GM12878 (cell line): ENCODE results near the gene MPHOSPH9. TPM values are rescaled to one million over a fixed set of nuclear protein-coding genes. Genes with fewer than 3 reads are reported as not detected.

ENCODE experiments used
- ATAC-seq: fragments of 200-7000 bp; cut with Tn5 transposase; 3 replicates; pipeline ENCODE4 v1.9.1; 2020; ENCODE audit warnings: mild to moderate bottlenecking, moderate library complexity
- BruUV-seq: library from RNA; stranded (reverse); fragments of 400-500 nt; replicated peaks from 2 replicates; lab custom pipeline; 2021; lab: Mats Ljungman, UMichigan
- CTCF ChIA-PET: fragments of 300-600 bp; sonication (Branson Sonifier 250); formaldehyde crosslinking; extraction: SDS; loops from one replicate; lab custom pipeline; 2021; ENCODE audit warnings: inconsistent platforms; lab: Yijun Ruan, JAX
- POLR2A ChIA-PET: fragments of 350-600 bp; formaldehyde crosslinking; extraction: SDS; loops from one replicate; lab custom pipeline; 2021; ENCODE audit warnings: inconsistent platforms; lab: Charles Lee
- RAD21 ChIA-PET: fragments of 300-600 bp; sonication (Branson Sonifier 250); formaldehyde crosslinking; loops from one replicate; lab custom pipeline; 2023; ENCODE audit warnings: antibody characterized with exemption; ENCODE audit not compliant: unreplicated experiment; lab: Charles Lee
- SMC1A ChIA-PET: fragments of 300-600 bp; sonication (Branson Sonifier 250); formaldehyde crosslinking; loops from one replicate; lab custom pipeline; 2023; ENCODE audit not compliant: unreplicated experiment, uncharacterized antibody; lab: Charles Lee
- DNase-seq: peaks from one replicate; pipeline ENCODE4 v3.0.0-alpha.2; 2011; ENCODE audit warnings: low read depth, low spot score
- FAIRE-seq: peaks from 3 replicates; lab custom pipeline; 2011; peaks lifted over from hg19 to GRCh38; lab: Jason Lieb, UNC
- H2AFZ ChIP-seq: 2 replicates; pipeline ENCODE4 v1.6.0; 2011; ENCODE audit warnings: low read depth, low read length, control low read depth; ENCODE audit not compliant: control insufficient read depth
- H3K27ac ChIP-seq: 2 replicates; pipeline ENCODE4 v1.5.1; 2011; ENCODE audit warnings: control low read depth; ENCODE audit not compliant: control insufficient read depth, insufficient read depth
- H3K27me3 ChIP-seq, 2 experiments: replicated peaks in 1 of 2; 2 replicates each; pipeline versions ENCODE4 v1.6.0 to v1.6.1; 2011; ENCODE audit warnings: low read length in 1 of 2; ENCODE audit not compliant: control insufficient read depth in 2 of 2, insufficient read depth in 2 of 2
- H3K36me3 ChIP-seq, 2 experiments: 2 replicates each; pipeline ENCODE4 v1.5.1; 2011; ENCODE audit warnings: low read length in 1 of 2; ENCODE audit not compliant: control insufficient read depth in 2 of 2, insufficient read depth in 2 of 2
- H3K4me1 ChIP-seq: 2 replicates; pipeline ENCODE4 v1.6.1; 2011; ENCODE audit warnings: mild to moderate bottlenecking, low read length, moderate library complexity, mixed read lengths; ENCODE audit not compliant: control insufficient read depth, insufficient read depth
- H3K4me2 ChIP-seq: 2 replicates; pipeline ENCODE4 v1.6.0; 2011; ENCODE audit warnings: control low read depth; ENCODE audit not compliant: control insufficient read depth, insufficient read depth
- H3K4me3 ChIP-seq: fragments of 200-600 bp; sonication (generic); 2 replicates; pipeline ENCODE4 v1.5.1; 2016
- H3K79me2 ChIP-seq: 2 replicates; pipeline ENCODE4 v1.6.0; 2011; ENCODE audit warnings: low read length; ENCODE audit not compliant: control insufficient read depth, insufficient read depth
- H3K9ac ChIP-seq: 2 replicates; pipeline ENCODE4 v1.8.0; 2011; ENCODE audit warnings: low read length, control low read depth, mixed read lengths; ENCODE audit not compliant: control insufficient read depth, insufficient read depth
- H3K9me3 ChIP-seq: replicated peaks from 3 replicates; pipeline ENCODE4 v1.5.1; 2011; ENCODE audit warnings: mild to moderate bottlenecking, low read length; ENCODE audit not compliant: control insufficient read depth, insufficient read depth
- H4K20me1 ChIP-seq: 2 replicates; pipeline ENCODE4 v1.6.0; 2011; ENCODE audit not compliant: control insufficient read depth, insufficient read depth
- CREM ChIP-seq: IDR thresholded peaks from 2 replicates; pipeline ENCODE4 v1.6.1; 2014; ENCODE audit warnings: antibody characterized with exemption, low read depth
- ETV6 ChIP-seq, 2 experiments: fragments of 450-650 bp in 1 of 2; IDR thresholded peaks in 1 of 2; conservative IDR thresholded peaks in 1 of 2; 2 replicates each; pipeline ENCODE4 v1.6.1; 2014; ENCODE audit warnings: antibody characterized with exemption in 1 of 2, borderline replicate concordance in 1 of 2, low read depth in 1 of 2, mild to moderate bottlenecking in 1 of 2, moderate library complexity in 1 of 2
- MEF2A ChIP-seq: IDR thresholded peaks from 2 replicates; pipeline ENCODE4 v1.6.1; 2011; ENCODE audit warnings: low read depth, mild to moderate bottlenecking, low read length, moderate library complexity; ENCODE audit not compliant: insufficient read depth
- MYC ChIP-seq: IDR thresholded peaks from 2 replicates; pipeline ENCODE4 v1.6.1; 2011; ENCODE audit warnings: mild to moderate bottlenecking, low read length, moderate library complexity, inconsistent platforms; ENCODE audit not compliant: insufficient read depth, insufficient replicate concordance, insufficient read length, severe bottlenecking
- SREBF2 ChIP-seq: IDR thresholded peaks from 2 replicates; pipeline ENCODE4 v1.6.1; 2012; ENCODE audit warnings: mild to moderate bottlenecking, low read length
- TAF1 ChIP-seq: IDR thresholded peaks from 2 replicates; pipeline ENCODE4 v1.6.1; 2011; ENCODE audit warnings: mild to moderate bottlenecking, low read depth, low read length, borderline replicate concordance
- ZNF384 ChIP-seq: IDR thresholded peaks from 2 replicates; pipeline ENCODE4 v1.6.1; 2012; ENCODE audit warnings: low read depth, mild to moderate bottlenecking, low read length, improper control_type of control experiment, borderline replicate concordance
- ZNF622 ChIP-seq: fragments of 450-650 bp; IDR thresholded peaks from 2 replicates; pipeline ENCODE4 v1.6.1; 2017; ENCODE audit warnings: mild to moderate bottlenecking, inconsistent platforms
- WGBS: methylation state at CpG from one replicate; pipeline ENCODE4 v1.1.6; 2016; ENCODE audit warnings: low lambda C conversion rate; ENCODE audit not compliant: insufficient replicate concordance, insufficient coverage; ENCODE audit errors: missing lambda C conversion rate; 5-methylcytosine and 5-hydroxymethylcytosine counted together
- in situ Hi-C: fragments of 300-500 bp; cut with MboI; formaldehyde crosslinking; loops from 9 replicates; pipeline ENCODE4 v1.14.3; 2018; ENCODE audit warnings: mixed read lengths
- intact Hi-C: fragments of 100-400 bp; cut with micrococcal nuclease; formaldehyde crosslinking; loops from one replicate; pipeline ENCODE4 v1.14.2; 2022; ENCODE audit not compliant: unreplicated experiment
- polyA plus RNA-seq, 11 experiments: library from polyadenylated mRNA; depleted of rRNA in 4 of 11; unstranded in 6 of 11; stranded (reverse) in 5 of 11; fragments of >200 nt; fragmentation: Nextera tagmentation in 4 of 11; fragmentation: Illumina TruSeq in 1 of 11; extraction: Ambion mirVana in 4 of 11; extraction: Trizol in 1 of 11; gene quantifications; 1 replicate in 1 of 11; 2 replicates in 10 of 11; pipeline versions ENCODE4 v1.2.1 to v1.2.3, GENCODE V29; 2011 to 2016; ENCODE audit warnings: inconsistent platforms in 2 of 11, missing spikeins in 2 of 11, low read depth in 1 of 11
- total RNA-seq, 4 experiments: library from RNA; depleted of rRNA in 3 of 4; stranded (reverse); fragments of >200 nt in 3 of 4; fragmentation: Illumina TruSeq in 1 of 4; extraction: Trizol in 1 of 4; gene quantifications; 2 replicates each; pipeline versions ENCODE4 v1.2.1 to v1.2.3, GENCODE V29; 2013 to 2021
- TF ChIP-seq, protein P1 (sequence below): IDR thresholded peaks from 2 replicates; pipeline ENCODE4 v1.6.1; 2011; ENCODE audit warnings: low read depth, mild to moderate bottlenecking, low read length, moderate library complexity, borderline replicate concordance; ENCODE audit errors: extremely low read depth

MPHOSPH9 gene
- total and polyA plus RNA-seq, 10 of the 15 experiments (the other 5 are each of a cell fraction or from before 2014, with no cell fraction given): 11.5 to 72.2 (median 45.7) TPM

DNA sequence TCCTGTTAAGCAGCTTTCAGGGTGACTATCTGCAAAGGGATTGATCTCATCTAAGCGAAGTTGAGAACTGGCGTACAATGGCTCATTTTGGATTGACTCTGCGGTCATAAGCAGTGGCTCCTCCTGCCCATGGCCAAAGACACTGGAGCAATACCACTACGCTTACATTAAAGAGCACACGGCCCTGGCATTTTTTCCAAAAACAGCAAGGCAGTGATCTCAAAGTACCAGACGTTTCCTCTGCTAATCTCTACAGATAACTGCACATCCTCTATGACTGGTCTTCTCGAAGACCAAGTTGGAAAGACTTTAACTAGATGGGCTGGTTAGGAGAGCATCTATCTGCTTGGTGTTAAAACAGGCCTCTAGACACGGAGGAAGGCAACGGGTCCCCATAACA is 84.7 kb downstream of the MPHOSPH9 start:
- no peaks in the 10 kb centered on the region for H4K20me1 ChIP-seq
- DNase-seq (no peak), FAIRE-seq (no peak), ATAC-seq (no peak)
- no TSS peak for BruUV-seq
- WGBS: 60% methylated on average over 9 of the region's 9 CpGs
- ChIA-PET CTCF (interaction anchor here (1.2 kb wide), 1 partner anchor 104 kb away, joined by 3 read pairs; no protein-coding TSS in a partner anchor), SMC1A (no interaction called here), POLR2A (no interaction called here), RAD21 (interaction anchor here (1.6 kb wide), 1 partner anchor 104 kb away, joined by 3 read pairs; no protein-coding TSS in a partner anchor)
- intact Hi-C loops: no loop called here
- no peak overlapping the region for H3K9ac ChIP-seq
- H3K4me2 ChIP-seq: no peak overlapping the region
- peaks cover 0 to 4% of the 10 kb centered on the region in 2 experiments; a peak in 1 of 4 replicates for H3K27me3 ChIP-seq
- H3K4me1 ChIP-seq: no peaks in the 10 kb centered on the region
- H3K4me3 ChIP-seq: no peak overlapping the region
- no peak for TF ChIP-seq ETV6 (conservative IDR thresholded peaks at IDR 0.05 in 1 of 2, IDR thresholded peaks at IDR 0.05 in 1 of 2; ENCODE audit: borderline replicate concordance in 1 of 2, low read depth in 1 of 2)
- no peak for TF ChIP-seq TAF1
- TF ChIP-seq, protein P1, sequence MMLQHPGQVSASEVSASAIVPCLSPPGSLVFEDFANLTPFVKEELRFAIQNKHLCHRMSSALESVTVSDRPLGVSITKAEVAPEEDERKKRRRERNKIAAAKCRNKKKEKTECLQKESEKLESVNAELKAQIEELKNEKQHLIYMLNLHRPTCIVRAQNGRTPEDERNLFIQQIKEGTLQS: no peak
- no peak for TF ChIP-seq ZNF384
- TF ChIP-seq CREM: no peak
- TF ChIP-seq MYC: no peak
- no peak for TF ChIP-seq ZNF622
- TF ChIP-seq SREBF2: no peak
- no peak for TF ChIP-seq MEF2A
- no peak overlapping the region for H3K27ac ChIP-seq
- no peaks in the 10 kb centered on the region for H3K36me3 ChIP-seq
- no peaks in the 10 kb centered on the region for H3K79me2 ChIP-seq
- in situ Hi-C loops: no loop called here
- no peak overlapping the region for H2AFZ ChIP-seq
- H3K9me3 ChIP-seq: no peaks in the 10 kb centered on the region
